Measurements from ENCODE around the gene C17orf75.
"Not testable (repeated sequence)": the region's sequence is repeated elsewhere in the genome, so short reads cannot be mapped to it uniquely, and the experiment has no call there.

C17orf75 gene

GRCh38 chr17:32345951-32346600, 4.1 kb upstream of the C17orf75 start:
- DNase-seq (ENCODE audit: low spot score): no peak

DNA sequence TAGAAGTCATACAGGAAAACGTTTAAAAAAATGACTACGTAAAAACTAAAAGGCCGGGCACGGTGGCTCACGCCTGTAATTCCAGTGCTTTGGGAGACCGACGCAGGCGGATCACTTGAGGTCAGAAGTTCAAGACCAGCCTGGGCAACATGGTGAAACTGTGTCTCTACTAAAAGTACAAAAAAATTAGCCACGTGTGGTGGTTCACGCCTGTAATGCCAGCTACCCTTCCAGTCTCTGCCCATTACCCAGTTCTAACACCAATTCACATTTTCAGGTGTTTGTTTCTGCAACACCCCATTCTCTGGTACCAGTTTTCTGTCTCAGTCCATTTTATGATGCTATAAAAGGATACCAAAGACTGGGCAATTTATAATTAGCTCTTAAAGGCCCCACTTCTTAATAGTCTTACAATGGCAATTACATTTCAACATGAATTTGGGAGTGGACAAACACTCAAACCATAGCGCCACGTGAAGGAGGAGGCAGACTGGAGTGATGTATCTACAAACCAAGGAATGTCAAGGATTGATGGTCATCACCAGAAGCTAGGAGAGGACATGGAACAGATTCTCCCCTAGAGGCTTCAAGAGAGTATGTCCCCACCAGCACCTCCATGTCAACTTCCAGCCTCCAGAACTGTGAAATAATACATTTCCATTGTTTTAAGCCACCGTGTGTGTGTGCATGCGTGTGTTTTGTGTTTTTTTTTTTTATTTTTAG, 791 bp upstream of the C17orf75 start:
- DNase-seq (ENCODE audit: low spot score): no peak

DNA sequence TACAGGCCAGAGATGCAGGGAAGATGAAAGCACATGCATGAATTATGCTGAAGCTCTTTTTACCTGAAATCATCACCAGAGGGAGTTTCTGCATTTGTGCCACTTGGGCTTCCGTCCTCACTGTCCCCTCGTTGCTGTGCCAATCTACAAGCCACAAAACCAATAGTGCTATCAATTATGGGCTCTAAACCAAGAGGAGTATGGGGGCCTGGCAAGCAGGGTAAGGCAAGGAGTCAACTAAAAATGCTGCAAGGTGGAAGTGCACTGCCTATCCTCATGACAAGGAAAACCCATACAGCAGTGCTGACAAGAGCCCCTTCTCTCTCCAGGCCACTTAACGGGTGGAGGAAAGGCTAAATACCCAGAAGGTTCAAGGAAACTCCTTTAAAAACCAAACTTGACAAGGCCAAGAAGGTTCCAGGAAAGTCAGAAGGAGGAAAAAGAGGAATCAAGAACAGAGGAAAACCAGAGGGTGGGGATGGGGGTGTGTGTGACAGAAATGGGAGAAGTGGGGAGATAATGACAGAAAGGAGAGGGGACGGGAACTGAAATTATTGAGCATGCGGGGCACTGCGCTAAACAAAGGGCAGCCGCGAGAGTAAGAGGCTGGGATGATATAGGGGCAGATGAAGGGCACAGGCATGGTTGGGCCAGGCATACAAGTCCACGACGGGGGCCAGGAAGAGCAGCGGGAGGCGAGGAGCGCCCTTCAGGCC, 674 bp downstream of the C17orf75 start:
- DNase-seq (ENCODE audit: low spot score): peak; percentile 37

DNA sequence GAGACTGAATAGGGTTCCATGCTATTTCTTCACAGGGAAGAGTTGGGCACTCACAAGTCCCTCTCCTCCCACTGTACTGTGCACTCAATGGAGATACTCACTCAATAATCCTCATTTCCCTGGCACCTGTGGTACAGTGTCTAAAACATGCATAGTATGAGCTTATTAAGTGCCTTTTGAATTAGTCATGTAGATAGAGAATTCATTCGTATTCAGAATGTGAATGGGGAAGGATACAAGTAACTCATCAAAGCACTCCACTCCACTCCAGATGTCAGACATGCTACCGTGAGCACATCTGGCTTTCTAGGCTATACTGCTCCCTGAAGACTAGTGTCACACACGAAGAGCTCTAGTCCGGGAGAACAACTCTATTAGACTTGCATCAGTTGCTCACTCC, 6.3 kb downstream of the C17orf75 start:
- no peak for DNase-seq (ENCODE audit: low spot score)

- no peak for DNase-seq (ENCODE audit: low spot score)
These were observed 6.9 kb downstream of the C17orf75 start for GRCh38 chr17:32335046-32335445.

DNA sequence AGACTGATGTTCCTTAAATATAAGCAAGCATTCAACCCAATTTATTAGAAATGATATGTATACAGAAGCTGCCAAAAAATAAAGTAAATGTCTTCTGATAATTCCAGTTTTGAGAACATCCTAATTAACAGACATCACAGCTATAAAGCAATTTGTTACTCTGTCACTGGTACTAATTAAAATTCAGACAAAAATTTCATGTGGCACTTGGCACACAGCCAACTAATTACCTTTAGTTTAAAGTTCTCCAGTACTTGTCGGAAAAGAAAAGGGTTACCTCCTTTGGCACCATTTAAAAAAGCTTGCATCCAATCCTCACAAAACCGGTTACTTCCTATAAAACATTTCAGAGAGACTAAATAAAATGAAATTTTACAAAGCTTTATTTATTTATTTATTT, 8.8 kb downstream of the C17orf75 start:
- no peak for DNase-seq (ENCODE audit: low spot score)

DNA sequence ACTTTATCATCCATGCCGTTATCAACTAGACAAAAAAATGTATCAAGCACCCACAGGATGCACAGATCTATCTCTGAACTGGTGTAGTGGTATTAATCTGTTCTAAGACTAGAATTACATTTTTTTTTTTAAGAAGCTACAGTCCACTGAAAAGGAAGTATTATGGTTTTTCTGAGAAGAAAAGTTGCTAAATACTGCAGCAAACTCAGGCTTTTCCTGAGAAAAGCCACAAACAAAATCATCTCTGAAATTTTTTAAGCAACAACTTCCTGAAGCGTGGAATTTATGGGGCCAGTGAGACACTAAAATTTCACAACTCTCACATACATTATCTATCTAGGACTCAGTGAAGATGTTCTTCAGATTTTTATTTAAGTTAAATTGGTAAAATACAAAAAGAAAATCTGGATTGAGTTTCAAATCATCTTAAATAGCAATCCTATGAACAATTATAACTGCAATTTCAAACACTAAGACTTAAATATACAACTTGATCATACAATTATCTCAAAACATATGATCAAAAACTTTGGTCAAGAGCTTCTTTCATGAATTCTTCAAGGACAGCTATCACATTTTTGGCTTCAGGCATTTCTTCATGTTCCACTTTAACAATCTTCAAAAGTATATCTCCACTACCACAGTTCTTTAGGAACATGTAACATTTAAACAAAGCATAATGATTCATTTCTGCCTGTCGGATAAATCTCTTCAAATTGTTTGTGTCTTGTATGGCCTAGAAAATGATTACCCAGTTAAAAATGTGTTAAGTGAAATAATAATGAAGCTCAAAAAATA, 10.5 kb downstream of the C17orf75 start:
- no peak for DNase-seq (ENCODE audit: low spot score)

- DNase-seq (ENCODE audit: low spot score): no peak
These were observed 11.8 kb downstream of the C17orf75 start for GRCh38 chr17:32330147-32330546.

GRCh38 chr17:32327911-32328310, 14.1 kb downstream of the C17orf75 start:
- no peak for DNase-seq (ENCODE audit: low spot score)

DNA sequence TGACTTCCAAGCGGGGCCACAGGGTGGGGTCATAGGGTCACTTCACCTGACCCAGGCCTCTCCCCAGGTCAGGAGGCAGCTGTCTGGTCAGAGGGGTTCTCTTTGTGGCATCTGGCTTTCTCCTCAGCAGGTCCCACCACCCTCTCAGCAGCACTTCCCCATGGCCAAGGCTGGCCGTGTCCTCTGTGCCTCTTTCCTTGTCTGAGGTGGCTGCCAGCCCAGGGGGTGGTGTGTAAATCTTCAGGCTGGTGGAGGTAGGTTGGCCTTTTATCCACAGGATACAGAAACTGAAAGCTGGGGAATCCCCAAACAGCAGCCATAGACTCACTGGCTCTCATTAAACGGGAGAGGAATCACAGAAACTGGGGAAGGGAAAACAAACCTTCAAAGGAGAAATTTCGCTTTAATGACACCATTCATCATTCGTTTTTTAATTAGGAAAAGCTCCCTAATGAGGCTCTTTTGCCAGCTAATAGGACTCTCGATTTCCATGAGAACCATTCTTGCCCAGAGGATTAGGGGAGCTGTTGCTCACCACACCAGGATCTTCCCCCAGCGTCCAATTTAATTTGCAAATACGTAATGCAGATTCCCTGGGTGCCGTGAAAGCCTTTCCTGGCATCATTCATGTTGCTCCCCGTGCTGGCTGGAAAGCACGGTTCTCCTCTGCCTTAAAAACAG, 18.0 kb downstream of the C17orf75 start:
- DNase-seq (ENCODE audit: low spot score): peak; percentile 50

- no peak for DNase-seq (ENCODE audit: low spot score)
These were observed 18.9 kb downstream of the C17orf75 start for GRCh38 chr17:32323046-32323445.

DNA sequence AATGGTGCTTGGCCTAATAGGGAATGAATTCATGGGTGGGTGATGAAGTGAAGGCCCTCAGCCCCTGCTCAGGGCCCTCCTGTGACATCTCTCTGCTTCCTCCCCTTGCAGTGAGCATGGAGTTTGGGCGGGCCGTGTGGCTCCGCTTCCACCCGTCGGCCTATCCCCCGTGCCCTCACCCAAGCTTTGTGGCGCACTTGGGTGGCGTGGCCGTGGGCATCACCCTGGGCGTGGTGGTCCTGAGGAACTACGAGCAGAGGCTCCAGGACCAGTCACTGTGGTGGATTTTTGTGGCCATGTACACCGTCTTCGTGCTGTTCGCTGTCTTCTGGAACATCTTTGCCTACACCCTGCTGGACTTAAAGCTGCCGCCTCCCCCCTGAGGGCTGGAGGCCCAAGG, 21.1 kb downstream of the C17orf75 start:
- no peak for DNase-seq (ENCODE audit: low spot score)

- not testable (repeated sequence) for DNase-seq (ENCODE audit: low spot score)
These were observed 21.9 kb downstream of the C17orf75 start for GRCh38 chr17:32320080-32320479.

- DNase-seq (ENCODE audit: low spot score): peak; percentile 53
These were observed 22.4 kb downstream of the C17orf75 start for GRCh38 chr17:32319548-32319905.

GRCh38 chr17:32318071-32318470, 23.9 kb downstream of the C17orf75 start:
- DNase-seq (ENCODE audit: low spot score): no peak

DNA sequence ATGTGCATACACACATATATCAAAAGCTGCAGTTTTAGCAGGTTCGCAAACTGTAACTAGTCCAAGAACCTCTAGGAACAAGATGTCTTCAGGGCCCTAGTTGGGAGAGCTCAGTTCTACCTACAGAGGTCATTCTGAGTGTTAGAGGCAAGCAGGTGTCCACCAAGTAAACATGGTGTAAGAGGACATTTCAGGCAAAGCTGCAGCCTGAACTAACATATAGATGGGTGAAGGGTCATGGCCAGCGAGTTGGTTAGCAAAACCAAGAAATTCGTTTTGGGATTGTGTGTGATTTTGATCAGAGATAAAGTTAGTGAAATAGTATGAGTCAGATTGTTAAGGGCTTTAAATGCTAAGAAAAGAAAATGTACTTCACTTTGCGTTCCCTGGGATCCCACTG, 24.6 kb downstream of the C17orf75 start:
- DNase-seq (ENCODE audit: low spot score): no peak

DNA sequence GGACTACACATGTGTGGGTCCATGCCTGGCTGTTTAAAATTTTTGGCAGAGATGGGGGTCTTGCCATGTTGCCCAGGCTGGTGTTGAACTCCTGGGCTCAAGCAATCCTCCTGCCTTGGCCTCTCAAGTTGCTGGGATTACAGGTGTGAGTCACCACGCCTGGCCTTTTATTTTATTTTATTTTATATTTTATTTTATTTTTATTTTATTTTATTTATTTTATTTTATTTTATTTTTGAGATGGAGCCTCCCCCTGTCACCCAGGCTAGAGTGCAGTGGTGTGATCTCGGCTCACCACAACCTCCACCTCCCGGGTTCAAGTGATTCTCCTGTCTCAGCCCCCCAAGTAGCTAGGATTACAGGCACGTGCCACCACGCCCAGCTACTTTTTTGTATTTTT, 25.3 kb downstream of the C17orf75 start:
- not testable (repeated sequence) for DNase-seq (ENCODE audit: low spot score)

- no peak for DNase-seq (ENCODE audit: low spot score)
These were observed 26.8 kb downstream of the C17orf75 start for GRCh38 chr17:32315171-32315570.

DNA sequence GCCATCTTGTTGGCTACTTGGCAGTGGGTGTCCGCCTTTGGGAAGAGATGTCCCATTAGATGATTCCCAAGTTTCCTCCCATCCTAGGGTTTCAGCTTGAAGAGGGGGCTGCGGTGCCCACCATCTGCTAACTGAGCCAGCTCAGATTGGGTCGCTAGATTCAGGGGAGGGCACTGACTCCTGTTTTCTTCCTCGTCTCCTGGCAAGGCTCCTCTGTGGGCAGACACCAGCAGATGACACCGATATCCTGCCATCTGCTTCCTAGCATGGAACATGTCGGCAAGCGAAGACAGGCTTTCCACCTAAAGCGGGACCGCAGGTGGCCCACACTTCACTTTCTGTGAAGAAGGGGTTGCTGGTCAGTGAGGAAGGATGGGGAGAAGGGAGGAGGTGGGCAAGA, 27.3 kb downstream of the C17orf75 start:
- DNase-seq (ENCODE audit: low spot score): no peak

GRCh38 chr17:32311028-32311536, 30.9 kb downstream of the C17orf75 start:
- no peak for DNase-seq (ENCODE audit: low spot score)

GRCh38 chr17:32307658-32308057, 34.3 kb downstream of the C17orf75 start:
- no peak for DNase-seq (ENCODE audit: low spot score)

DNA sequence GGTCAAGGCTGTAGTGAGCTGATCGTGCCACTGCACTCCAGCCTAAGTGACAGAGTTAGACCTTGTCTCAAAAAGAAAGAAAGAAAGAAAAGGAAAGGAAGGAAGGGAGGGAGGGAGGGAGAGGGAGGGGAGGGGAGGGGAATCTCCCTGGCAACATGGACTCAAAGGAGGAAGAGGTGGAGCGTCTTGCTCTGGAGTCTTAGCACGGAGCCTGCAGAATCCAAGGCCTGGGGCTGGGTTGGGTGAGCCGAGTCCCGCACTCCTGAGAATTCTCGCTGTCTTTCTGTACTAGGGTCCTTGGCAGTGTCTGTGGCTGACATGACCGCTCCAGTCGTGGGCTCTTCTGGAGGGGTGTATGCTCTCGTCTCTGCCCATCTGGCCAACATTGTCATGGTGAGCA, 36.9 kb downstream of the C17orf75 start:
- DNase-seq (ENCODE audit: low spot score): no peak

Measured in putamen (tissue), 1 donor.